HL-60 (cell line): ENCODE data around the gene EHBP1.

Experiments
- DNase-seq, 2 experiments: peaks; one replicate each; pipeline ENCODE4 v3.0.0-alpha.2; 2010 to 2020; ENCODE audit warnings: low read depth in 1 of 2, low spot score in 1 of 2
- H3K27ac ChIP-seq: fragments of 250-450 bp; sonication (Bioruptor Pico); replicated peaks from 2 replicates; pipeline ENCODE4 v1.5.1; 2020; ENCODE audit warnings: mild to moderate bottlenecking, moderate library complexity
- H3K27me3 ChIP-seq: fragments of 250-450 bp; sonication (Bioruptor Pico); 2 replicates; pipeline ENCODE4 v1.5.1; 2021; ENCODE audit warnings: mild to moderate bottlenecking, moderate library complexity; ENCODE audit not compliant: insufficient read depth, poor library complexity, severe bottlenecking
- H3K4me3 ChIP-seq: replicated peaks from 2 replicates; pipeline ENCODE4 v1.5.1; 2011; ENCODE audit warnings: mild to moderate bottlenecking, control low read depth, low read length; ENCODE audit not compliant: insufficient read depth
- GABPA ChIP-seq: IDR thresholded peaks from 2 replicates; pipeline ENCODE4 v1.6.1; 2012; ENCODE audit warnings: low read depth
- POLR2AphosphoS5 ChIP-seq: IDR thresholded peaks from 2 replicates; pipeline ENCODE4 v1.6.1; 2012; ENCODE audit warnings: low read depth
- SPI1 ChIP-seq: IDR thresholded peaks from 2 replicates; pipeline ENCODE4 v1.6.1; 2012; ENCODE audit warnings: low read depth, mild to moderate bottlenecking, borderline replicate concordance
- TF ChIP-seq, protein P1 (sequence below): IDR thresholded peaks from 2 replicates; pipeline ENCODE4 v1.6.1; 2012; ENCODE audit warnings: low read depth; ENCODE audit not compliant: insufficient replicate concordance
- TF ChIP-seq, protein P2 (sequence below): IDR thresholded peaks from one replicate; pipeline ENCODE4 v1.5.1; 2011; ENCODE audit warnings: low read length, control low read depth, inconsistent platforms; ENCODE audit not compliant: insufficient read depth

The EHBP1 gene

DNA sequence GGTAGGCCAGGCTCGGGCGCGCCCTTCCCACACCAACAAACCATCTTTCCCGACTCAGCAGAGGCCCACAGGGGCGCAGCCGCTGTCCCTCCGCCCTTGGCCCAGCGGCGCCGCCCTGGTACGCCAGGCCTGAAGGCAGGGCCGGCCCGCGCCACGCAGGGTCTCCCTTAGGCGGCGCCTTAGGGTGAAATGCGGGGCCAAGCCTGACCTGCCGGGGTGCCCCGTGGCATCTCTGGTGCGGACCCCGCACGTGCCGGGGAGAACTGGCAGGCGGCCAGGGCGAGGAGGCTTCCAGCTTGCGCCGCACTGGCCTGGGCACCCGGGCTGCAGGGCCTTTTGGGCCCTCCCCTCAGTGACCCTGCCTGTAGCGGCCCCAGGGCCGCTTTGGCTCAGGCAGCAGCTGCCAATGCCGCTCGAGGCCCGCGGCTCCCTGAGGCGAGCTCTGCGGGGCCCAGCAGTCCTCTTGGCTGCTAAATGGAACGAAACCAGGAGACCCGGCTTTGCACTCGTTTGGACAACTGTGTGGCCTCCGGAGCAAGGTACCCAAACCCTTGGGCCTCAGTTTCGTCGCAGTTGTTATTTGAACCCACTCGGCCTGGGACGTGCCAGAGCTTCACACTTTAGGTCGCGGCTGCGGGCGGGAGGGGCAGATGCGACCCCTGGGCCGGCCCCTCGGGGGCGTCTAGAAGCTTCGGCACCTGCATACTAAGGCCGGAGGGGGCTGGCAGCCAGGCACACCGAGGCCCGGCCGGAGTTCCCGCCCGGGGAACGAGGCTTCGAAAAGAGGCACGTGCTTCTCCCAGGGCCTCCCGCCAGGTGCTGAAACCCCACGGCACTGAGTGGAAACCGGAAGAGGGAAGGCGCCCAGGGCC, 353.6 kb downstream of the EHBP1 start:
- Histone ChIP-seq H3K27ac (peak overlapping the region; percentile 82), H3K27me3 (no peaks in the 10 kb centered on the region), H3K4me3 (peak overlapping the region; percentile 31; the same call in 1 of the 2 replicates)
- no peak for TF ChIP-seq SPI1
- TF ChIP-seq, protein P1, sequence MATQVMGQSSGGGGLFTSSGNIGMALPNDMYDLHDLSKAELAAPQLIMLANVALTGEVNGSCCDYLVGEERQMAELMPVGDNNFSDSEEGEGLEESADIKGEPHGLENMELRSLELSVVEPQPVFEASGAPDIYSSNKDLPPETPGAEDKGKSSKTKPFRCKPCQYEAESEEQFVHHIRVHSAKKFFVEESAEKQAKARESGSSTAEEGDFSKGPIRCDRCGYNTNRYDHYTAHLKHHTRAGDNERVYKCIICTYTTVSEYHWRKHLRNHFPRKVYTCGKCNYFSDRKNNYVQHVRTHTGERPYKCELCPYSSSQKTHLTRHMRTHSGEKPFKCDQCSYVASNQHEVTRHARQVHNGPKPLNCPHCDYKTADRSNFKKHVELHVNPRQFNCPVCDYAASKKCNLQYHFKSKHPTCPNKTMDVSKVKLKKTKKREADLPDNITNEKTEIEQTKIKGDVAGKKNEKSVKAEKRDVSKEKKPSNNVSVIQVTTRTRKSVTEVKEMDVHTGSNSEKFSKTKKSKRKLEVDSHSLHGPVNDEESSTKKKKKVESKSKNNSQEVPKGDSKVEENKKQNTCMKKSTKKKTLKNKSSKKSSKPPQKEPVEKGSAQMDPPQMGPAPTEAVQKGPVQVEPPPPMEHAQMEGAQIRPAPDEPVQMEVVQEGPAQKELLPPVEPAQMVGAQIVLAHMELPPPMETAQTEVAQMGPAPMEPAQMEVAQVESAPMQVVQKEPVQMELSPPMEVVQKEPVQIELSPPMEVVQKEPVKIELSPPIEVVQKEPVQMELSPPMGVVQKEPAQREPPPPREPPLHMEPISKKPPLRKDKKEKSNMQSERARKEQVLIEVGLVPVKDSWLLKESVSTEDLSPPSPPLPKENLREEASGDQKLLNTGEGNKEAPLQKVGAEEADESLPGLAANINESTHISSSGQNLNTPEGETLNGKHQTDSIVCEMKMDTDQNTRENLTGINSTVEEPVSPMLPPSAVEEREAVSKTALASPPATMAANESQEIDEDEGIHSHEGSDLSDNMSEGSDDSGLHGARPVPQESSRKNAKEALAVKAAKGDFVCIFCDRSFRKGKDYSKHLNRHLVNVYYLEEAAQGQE = no peak
- no peak for TF ChIP-seq POLR2AphosphoS5
- no peak for TF ChIP-seq GABPA
- TF ChIP-seq, protein P2, sequence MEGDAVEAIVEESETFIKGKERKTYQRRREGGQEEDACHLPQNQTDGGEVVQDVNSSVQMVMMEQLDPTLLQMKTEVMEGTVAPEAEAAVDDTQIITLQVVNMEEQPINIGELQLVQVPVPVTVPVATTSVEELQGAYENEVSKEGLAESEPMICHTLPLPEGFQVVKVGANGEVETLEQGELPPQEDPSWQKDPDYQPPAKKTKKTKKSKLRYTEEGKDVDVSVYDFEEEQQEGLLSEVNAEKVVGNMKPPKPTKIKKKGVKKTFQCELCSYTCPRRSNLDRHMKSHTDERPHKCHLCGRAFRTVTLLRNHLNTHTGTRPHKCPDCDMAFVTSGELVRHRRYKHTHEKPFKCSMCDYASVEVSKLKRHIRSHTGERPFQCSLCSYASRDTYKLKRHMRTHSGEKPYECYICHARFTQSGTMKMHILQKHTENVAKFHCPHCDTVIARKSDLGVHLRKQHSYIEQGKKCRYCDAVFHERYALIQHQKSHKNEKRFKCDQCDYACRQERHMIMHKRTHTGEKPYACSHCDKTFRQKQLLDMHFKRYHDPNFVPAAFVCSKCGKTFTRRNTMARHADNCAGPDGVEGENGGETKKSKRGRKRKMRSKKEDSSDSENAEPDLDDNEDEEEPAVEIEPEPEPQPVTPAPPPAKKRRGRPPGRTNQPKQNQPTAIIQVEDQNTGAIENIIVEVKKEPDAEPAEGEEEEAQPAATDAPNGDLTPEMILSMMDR = no peak
- peak; percentile 56 to 61 for DNase-seq

DNA sequence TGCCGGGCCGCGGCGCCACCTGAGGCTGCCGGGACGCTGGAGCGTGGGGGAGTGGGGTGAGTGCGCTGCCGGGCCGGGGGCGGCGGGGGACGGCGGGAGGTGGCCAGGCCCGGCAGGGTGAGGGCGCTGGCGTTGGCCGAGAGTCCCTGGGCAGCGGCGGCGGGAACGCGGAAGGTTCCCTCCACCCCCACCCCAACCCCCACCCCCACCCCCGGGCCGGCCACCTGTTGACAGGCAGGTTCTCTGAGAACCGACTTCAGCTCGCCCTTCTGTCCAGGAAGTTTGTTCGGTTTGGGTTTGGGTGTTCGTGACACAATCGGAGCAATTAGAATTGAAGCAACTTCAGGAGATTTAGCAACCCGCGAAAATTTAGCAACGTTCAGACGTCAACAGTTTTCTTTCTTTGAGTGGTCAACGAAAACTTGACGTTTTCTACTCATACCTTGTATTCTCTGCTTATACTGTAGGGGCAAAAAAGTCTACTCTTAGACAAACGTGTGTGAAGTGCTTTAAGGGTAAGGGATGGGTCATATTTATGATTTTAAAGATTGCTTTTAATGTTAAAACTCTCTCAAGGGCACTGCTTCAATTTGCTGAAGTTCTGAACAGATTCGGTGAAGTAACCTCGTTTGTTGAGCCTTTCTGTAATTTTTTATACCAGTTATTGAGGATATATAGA, 354.4 kb downstream of the EHBP1 start:
- TF ChIP-seq, protein P1 = peak; percentile 40
- TF ChIP-seq GABPA (peak; percentile 31; the same call in 1 of the 2 replicates), SPI1 (no peak)
- Histone ChIP-seq H3K4me3 (peak overlapping the region; percentile 31), H3K27ac (peak overlapping the region; percentile 85), H3K27me3 (no peaks in the 10 kb centered on the region)
- DNase-seq = peak; percentile 79 to 89

DNA sequence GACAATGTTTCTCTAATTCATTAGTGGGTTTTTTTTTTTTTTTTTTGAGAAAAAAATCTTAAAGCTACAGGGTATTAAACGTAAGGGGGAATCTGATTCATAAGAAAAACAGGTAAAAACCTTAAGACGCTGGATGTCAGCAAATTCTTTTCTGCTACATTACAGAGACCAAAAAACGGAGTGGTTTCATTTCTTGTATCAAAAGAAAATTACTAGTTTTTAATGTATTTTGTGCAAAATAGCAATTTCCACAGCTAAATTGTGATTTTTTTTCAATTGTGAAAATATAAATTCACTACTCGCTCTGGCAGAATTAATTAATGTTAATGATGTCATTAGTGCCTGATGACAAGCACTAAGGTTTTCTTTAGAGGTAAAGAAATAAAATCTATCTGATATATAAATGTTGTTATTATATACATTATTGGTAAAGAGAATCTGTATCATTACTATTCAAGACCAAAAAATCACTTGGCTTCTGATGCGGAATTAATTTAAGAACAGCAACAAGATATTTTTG, 355.0 kb downstream of the EHBP1 start:
- no peak for DNase-seq
- peak overlapping the region; percentile 31 for H3K4me3 ChIP-seq
- H3K27me3 ChIP-seq = no peaks in the 10 kb centered on the region
- TF ChIP-seq, protein P1 = no peak
- TF ChIP-seq, protein P2 = no peak
- TF ChIP-seq SPI1 (no peak), GABPA (no peak), POLR2AphosphoS5 (no peak)
- H3K27ac ChIP-seq = peak overlapping the region; percentile 85
